GM23248 (cell line): ENCODE results near the gene NPIPB4.
"Not testable (repeated sequence)": the region's sequence is repeated elsewhere in the genome, so short reads cannot be mapped to it uniquely, and the experiment has no call there.

Experiments
- EZH2 ChIP-seq: fragments of 200-600 bp; sonication (generic); IDR thresholded peaks from 2 replicates; pipeline ENCODE4 v1.6.1; 2018; ENCODE audit warnings: antibody characterized with exemption, mild to moderate bottlenecking; ENCODE audit not compliant: insufficient read depth, poor library complexity, severe bottlenecking
- EZH2phosphoT487 ChIP-seq: fragments of 200-600 bp; sonication (generic); IDR thresholded peaks from 2 replicates; pipeline ENCODE4 v1.6.1; 2018; ENCODE audit warnings: antibody characterized with exemption, moderate library complexity, mild to moderate bottlenecking, low read depth; ENCODE audit not compliant: insufficient read depth

GRCh38 chr16:21829929-21830328 lies 27.6 kb downstream of the NPIPB4 start:
- TF ChIP-seq EZH2, EZH2phosphoT487: not testable (repeated sequence)
